C4-2B (cell line): ENCODE measurements around the gene BLVRA.
A peak's percentile ranks its signal among the peaks of the same experiment; 100 is the strongest.
"Not testable (repeated sequence)": the region's sequence is repeated elsewhere in the genome, so short reads cannot be mapped to it uniquely, and the experiment has no call there.

Experiments
- H3K27ac ChIP-seq: fragments of 450-650 bp; 2 replicates; pipeline ENCODE4 v1.5.1; 2017
- ZFX ChIP-seq: fragments of 450-650 bp; IDR thresholded peaks from 2 replicates; pipeline ENCODE4 v1.6.1; 2017
- TF ChIP-seq, protein P1 (sequence below): fragments of 450-650 bp; conservative IDR thresholded peaks from 2 replicates; pipeline ENCODE4 v1.5.1; 2017; ENCODE audit warnings: mild to moderate bottlenecking

The BLVRA gene

GRCh38 chr7:43758029-43758821 is at the start of gene BLVRA:
BLVRA (plus strand) TSS chr7:43758680; CDS start chr7:43771159, 12,479 bp downstream.
- peak within 1 kb of the TSS; percentile 53 for H3K27ac ChIP-seq

GRCh38 chr7:43711503-43711902 is 47.0 kb upstream of the BLVRA start:
- no peak overlapping the region for H3K27ac ChIP-seq
- no peak for TF ChIP-seq ZFX
- TF ChIP-seq, protein P1, sequence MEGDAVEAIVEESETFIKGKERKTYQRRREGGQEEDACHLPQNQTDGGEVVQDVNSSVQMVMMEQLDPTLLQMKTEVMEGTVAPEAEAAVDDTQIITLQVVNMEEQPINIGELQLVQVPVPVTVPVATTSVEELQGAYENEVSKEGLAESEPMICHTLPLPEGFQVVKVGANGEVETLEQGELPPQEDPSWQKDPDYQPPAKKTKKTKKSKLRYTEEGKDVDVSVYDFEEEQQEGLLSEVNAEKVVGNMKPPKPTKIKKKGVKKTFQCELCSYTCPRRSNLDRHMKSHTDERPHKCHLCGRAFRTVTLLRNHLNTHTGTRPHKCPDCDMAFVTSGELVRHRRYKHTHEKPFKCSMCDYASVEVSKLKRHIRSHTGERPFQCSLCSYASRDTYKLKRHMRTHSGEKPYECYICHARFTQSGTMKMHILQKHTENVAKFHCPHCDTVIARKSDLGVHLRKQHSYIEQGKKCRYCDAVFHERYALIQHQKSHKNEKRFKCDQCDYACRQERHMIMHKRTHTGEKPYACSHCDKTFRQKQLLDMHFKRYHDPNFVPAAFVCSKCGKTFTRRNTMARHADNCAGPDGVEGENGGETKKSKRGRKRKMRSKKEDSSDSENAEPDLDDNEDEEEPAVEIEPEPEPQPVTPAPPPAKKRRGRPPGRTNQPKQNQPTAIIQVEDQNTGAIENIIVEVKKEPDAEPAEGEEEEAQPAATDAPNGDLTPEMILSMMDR: no peak

More at GRCh38 chr7:43758029-43758821, at the start of gene BLVRA:
- TF ChIP-seq, protein P1: no peak
- TF ChIP-seq ZFX: no peak

DNA sequence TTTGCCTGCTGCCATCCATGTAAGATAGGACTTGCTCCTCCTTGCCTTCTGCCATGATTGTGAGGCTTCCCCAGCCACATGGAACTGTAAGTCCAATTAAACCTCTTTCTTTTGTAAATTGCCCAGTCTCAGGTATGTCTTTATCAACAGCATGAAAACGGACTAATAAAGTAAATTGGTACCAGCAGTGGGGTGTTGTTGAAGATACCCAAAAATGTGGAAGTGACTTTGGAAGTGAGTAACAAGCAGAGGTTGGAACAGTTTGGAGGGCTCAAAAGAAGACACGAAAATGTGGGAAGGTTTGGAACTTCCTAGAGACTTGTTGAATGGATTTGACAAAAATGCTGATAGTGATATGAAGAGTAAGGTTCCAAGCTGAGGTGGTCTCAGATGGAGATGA is 42.5 kb upstream of the BLVRA start:
- H3K27ac ChIP-seq: not testable (repeated sequence)

DNA sequence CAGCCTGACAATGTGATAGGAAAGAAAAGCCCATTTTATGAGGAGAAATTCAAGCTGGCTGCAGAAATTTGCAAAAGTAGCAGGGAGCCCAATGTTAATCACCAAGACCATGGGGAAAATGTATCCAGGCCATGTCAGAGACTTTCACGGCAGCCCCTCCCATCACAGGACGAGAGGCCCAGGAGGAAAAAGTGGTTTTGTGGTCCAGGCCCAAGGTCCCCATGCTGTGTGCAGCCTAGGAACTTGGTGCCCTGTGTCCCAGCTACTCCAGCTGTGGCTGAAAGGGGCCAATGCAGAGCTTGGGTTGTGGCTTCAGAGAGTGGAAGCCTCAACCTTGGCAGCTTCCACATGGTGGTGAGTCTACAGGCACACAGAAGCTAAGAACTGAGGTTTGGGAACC is 41.9 kb upstream of the BLVRA start:
- no peak for TF ChIP-seq ZFX
- TF ChIP-seq, protein P1: no peak
- H3K27ac ChIP-seq: no peak overlapping the region

GRCh38 chr7:43721193-43721806 is 37.2 kb upstream of the BLVRA start:
- TF ChIP-seq ZFX: no peak
- TF ChIP-seq, protein P1: peak; percentile 85
- no peak overlapping the region for H3K27ac ChIP-seq

DNA sequence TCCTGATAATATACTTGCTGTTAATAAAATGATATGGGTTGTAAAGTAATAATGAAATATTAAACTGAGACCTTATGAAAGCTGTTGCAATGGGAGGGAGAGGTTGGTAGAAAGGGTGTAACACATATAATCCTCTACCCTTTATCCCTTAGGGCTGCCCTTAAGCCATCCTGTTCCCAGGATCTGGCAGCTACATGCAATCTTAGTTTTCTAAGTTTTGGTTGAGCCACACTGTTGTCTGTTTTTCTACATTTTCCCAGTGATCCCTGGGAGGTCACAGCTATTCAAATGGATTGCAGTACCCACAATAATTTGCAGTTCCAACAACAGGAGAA is 35.5 kb upstream of the BLVRA start:
- H3K27ac ChIP-seq: no peak overlapping the region
- TF ChIP-seq ZFX: no peak
- TF ChIP-seq, protein P1: no peak

DNA sequence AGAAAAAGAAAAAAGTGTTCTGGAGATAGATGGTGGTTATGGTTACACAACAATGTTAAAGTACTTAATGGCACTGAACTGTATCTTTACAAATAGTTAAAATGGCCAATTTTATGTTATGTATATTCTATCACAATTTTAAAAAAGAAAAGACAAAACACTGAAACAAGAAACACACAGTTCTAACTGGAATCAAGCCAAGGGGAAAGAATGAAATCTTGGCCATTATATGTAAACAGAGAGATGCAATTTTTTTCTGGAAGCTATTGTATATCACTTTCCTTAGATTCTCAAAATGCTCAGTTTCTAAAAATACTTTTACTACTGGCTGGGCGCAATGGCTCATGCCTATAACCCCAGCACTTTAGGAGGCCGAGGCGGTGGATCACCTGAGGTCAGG is 33.2 kb upstream of the BLVRA start:
- H3K27ac ChIP-seq: no peak overlapping the region
- no peak for TF ChIP-seq ZFX
- TF ChIP-seq, protein P1: no peak
